LNCaP clone FGC (cell line): ENCODE data around the gene CFD.

ENCODE experiments used
- DNase-seq: peaks from one replicate; pipeline ENCODE4 v3.0.0-alpha.2; 2011; ENCODE audit warnings: low read depth
- H3K4me3 ChIP-seq: 2 replicates; pipeline ENCODE4 v1.5.1; 2011; ENCODE audit warnings: mild to moderate bottlenecking, low read depth, low read length, control low read depth
- TF ChIP-seq, protein P1 (sequence below): IDR thresholded peaks from 2 replicates; pipeline ENCODE4 v1.5.1; 2012; ENCODE audit warnings: mild to moderate bottlenecking; ENCODE audit not compliant: control insufficient read depth, insufficient read depth; ENCODE audit errors: extremely low read depth

Gene CFD

GRCh38 chr19:896999-897398 is 37.5 kb downstream of the CFD start:
- DNase-seq = no peak
- no peak overlapping the region for H3K4me3 ChIP-seq
- TF ChIP-seq, protein P1, sequence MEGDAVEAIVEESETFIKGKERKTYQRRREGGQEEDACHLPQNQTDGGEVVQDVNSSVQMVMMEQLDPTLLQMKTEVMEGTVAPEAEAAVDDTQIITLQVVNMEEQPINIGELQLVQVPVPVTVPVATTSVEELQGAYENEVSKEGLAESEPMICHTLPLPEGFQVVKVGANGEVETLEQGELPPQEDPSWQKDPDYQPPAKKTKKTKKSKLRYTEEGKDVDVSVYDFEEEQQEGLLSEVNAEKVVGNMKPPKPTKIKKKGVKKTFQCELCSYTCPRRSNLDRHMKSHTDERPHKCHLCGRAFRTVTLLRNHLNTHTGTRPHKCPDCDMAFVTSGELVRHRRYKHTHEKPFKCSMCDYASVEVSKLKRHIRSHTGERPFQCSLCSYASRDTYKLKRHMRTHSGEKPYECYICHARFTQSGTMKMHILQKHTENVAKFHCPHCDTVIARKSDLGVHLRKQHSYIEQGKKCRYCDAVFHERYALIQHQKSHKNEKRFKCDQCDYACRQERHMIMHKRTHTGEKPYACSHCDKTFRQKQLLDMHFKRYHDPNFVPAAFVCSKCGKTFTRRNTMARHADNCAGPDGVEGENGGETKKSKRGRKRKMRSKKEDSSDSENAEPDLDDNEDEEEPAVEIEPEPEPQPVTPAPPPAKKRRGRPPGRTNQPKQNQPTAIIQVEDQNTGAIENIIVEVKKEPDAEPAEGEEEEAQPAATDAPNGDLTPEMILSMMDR = no peak

GRCh38 chr19:897442-898039 is 38.1 kb downstream of the CFD start:
- no peak overlapping the region for H3K4me3 ChIP-seq
- TF ChIP-seq, protein P1 = no peak
- DNase-seq = no peak

- no peak for DNase-seq
- TF ChIP-seq, protein P1 = no peak
- no peak overlapping the region for H3K4me3 ChIP-seq
Measured at GRCh38 chr19:898663-899062, 39.2 kb downstream of the CFD start.

- no peak overlapping the region for H3K4me3 ChIP-seq
- no peak for DNase-seq
- TF ChIP-seq, protein P1 = no peak
Measured at GRCh38 chr19:899336-900042, 40.0 kb downstream of the CFD start.

GRCh38 chr19:900043-900301 is 40.5 kb downstream of the CFD start:
- no peak overlapping the region for H3K4me3 ChIP-seq
- no peak for DNase-seq
- TF ChIP-seq, protein P1 = no peak

DNA sequence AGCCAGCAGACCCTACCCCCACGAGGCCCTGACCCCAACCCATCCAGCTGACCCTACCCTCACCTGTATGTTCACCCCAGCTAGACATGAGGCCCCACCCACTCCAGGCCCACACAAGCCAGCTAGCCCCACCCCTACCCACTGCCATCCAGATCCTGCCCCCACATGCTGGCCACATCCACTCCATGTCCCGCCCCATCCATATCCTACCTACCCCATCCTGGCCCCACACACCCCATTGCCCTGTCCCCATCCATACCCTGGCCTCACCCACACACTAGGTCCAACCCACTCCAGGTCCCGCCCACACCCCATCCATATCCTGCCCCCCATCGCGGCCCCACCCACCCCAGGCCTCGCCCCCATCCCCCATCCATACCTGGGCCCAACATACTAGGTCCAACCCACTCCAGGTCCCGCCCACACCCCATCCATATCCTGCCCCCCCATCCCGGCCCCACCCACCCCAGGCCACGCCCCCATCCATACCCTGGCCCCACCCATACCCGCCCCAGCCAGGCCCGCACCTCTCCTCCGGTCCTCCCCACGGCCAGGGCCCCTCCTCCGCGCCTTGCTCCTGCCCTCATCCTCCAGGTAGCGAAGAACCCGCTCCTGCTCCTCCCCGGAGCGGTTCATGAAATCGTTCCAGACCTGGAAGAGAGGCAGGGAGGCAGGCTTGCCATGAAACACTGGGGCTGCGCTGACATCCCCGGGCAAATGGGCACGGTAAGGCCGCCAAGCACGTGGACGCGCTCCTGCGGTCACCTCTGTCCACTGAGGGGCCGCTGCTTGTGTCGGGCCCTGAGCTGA is 41.0 kb downstream of the CFD start:
- no peak overlapping the region for H3K4me3 ChIP-seq
- no peak for DNase-seq
- TF ChIP-seq, protein P1 = no peak
